ENCODE data around the gene SMLR1. TPM values are rescaled to one million over a fixed set of nuclear protein-coding genes. Genes with fewer than 3 reads are reported as not detected.

SMLR1 gene
- total and polyA plus RNA-seq, 2 experiments from 2014 or later = not detected

- Histone ChIP-seq H3K27me3 (ENCODE audit: insufficient read depth) (no peaks in the 10 kb centered on the region), H3K4me2 (no peak overlapping the region), H3F3A (replicated peaks; ENCODE audit: low read depth) (no peaks in the 10 kb centered on the region), H3K4me3 (no peak overlapping the region), H3K27ac (ENCODE audit: low read depth) (no peak overlapping the region), H4K20me1 (replicated peaks; ENCODE audit: insufficient read depth) (no peaks in the 10 kb centered on the region), H2AFZ (no peak overlapping the region), H3K4me1 (ENCODE audit: insufficient read depth) (peaks cover 12% of the 10 kb centered on the region; the same call in 1 of the 2 replicates), H3K9me2 (ENCODE audit: insufficient read depth) (no peaks in the 10 kb centered on the region), H3K36me3 (ENCODE audit: insufficient read depth) (no peaks in the 10 kb centered on the region; the same call in 1 of the 2 replicates), H3K79me2 (replicated peaks; ENCODE audit: insufficient read depth) (no peaks in the 10 kb centered on the region)
- Mint-ChIP-seq H3K36me3 (ENCODE audit: low read depth) (peaks cover 10% of the 10 kb centered on the region), H3K4me3 (no peak overlapping the region), H3K4me1 (peaks cover 22% of the 10 kb centered on the region), H3K27ac (no peak overlapping the region), H3K9me3 (peaks cover 24% of the 10 kb centered on the region), H3K27me3 (ENCODE audit: insufficient read depth, low read depth, poor library complexity) (no peaks in the 10 kb centered on the region)
- ATAC-seq = no peak
- no peak for DNase-seq (ENCODE audit: low spot score)
- no peak for TF ChIP-seq JUNB (IDR thresholded peaks at IDR 0.05; ENCODE audit: unreplicated experiment)
- TF ChIP-seq STAT1 (IDR thresholded peaks at IDR 0.05; ENCODE audit: unreplicated experiment) = no peak
- TF ChIP-seq, protein P1, sequence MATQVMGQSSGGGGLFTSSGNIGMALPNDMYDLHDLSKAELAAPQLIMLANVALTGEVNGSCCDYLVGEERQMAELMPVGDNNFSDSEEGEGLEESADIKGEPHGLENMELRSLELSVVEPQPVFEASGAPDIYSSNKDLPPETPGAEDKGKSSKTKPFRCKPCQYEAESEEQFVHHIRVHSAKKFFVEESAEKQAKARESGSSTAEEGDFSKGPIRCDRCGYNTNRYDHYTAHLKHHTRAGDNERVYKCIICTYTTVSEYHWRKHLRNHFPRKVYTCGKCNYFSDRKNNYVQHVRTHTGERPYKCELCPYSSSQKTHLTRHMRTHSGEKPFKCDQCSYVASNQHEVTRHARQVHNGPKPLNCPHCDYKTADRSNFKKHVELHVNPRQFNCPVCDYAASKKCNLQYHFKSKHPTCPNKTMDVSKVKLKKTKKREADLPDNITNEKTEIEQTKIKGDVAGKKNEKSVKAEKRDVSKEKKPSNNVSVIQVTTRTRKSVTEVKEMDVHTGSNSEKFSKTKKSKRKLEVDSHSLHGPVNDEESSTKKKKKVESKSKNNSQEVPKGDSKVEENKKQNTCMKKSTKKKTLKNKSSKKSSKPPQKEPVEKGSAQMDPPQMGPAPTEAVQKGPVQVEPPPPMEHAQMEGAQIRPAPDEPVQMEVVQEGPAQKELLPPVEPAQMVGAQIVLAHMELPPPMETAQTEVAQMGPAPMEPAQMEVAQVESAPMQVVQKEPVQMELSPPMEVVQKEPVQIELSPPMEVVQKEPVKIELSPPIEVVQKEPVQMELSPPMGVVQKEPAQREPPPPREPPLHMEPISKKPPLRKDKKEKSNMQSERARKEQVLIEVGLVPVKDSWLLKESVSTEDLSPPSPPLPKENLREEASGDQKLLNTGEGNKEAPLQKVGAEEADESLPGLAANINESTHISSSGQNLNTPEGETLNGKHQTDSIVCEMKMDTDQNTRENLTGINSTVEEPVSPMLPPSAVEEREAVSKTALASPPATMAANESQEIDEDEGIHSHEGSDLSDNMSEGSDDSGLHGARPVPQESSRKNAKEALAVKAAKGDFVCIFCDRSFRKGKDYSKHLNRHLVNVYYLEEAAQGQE (IDR thresholded peaks at IDR 0.05; ENCODE audit: unreplicated experiment) = no peak
- TF ChIP-seq ZNF114 (CRISPR knock-in tag; IDR thresholded peaks at IDR 0.05) = no peak
- no peak for TF ChIP-seq CREB1 (CRISPR knock-in tag; IDR thresholded peaks at IDR 0.05; ENCODE audit: low read depth)
- no peak for TF ChIP-seq EZH2 (IDR thresholded peaks at IDR 0.05; ENCODE audit: low read depth, unreplicated experiment)
- no peak for TF ChIP-seq ETS1 (IDR thresholded peaks at IDR 0.05)
- no peak for TF ChIP-seq EZH2phosphoT487 (IDR thresholded peaks at IDR 0.05; ENCODE audit: unreplicated experiment)
- TF ChIP-seq, protein P2, sequence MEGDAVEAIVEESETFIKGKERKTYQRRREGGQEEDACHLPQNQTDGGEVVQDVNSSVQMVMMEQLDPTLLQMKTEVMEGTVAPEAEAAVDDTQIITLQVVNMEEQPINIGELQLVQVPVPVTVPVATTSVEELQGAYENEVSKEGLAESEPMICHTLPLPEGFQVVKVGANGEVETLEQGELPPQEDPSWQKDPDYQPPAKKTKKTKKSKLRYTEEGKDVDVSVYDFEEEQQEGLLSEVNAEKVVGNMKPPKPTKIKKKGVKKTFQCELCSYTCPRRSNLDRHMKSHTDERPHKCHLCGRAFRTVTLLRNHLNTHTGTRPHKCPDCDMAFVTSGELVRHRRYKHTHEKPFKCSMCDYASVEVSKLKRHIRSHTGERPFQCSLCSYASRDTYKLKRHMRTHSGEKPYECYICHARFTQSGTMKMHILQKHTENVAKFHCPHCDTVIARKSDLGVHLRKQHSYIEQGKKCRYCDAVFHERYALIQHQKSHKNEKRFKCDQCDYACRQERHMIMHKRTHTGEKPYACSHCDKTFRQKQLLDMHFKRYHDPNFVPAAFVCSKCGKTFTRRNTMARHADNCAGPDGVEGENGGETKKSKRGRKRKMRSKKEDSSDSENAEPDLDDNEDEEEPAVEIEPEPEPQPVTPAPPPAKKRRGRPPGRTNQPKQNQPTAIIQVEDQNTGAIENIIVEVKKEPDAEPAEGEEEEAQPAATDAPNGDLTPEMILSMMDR (conservative IDR thresholded peaks at IDR 0.05; ENCODE audit: low read depth in 2 of 2) = no peak
- TF ChIP-seq ZNF331 (CRISPR knock-in tag; IDR thresholded peaks at IDR 0.05; ENCODE audit: low read depth) = no peak
- TF ChIP-seq, protein P3, sequence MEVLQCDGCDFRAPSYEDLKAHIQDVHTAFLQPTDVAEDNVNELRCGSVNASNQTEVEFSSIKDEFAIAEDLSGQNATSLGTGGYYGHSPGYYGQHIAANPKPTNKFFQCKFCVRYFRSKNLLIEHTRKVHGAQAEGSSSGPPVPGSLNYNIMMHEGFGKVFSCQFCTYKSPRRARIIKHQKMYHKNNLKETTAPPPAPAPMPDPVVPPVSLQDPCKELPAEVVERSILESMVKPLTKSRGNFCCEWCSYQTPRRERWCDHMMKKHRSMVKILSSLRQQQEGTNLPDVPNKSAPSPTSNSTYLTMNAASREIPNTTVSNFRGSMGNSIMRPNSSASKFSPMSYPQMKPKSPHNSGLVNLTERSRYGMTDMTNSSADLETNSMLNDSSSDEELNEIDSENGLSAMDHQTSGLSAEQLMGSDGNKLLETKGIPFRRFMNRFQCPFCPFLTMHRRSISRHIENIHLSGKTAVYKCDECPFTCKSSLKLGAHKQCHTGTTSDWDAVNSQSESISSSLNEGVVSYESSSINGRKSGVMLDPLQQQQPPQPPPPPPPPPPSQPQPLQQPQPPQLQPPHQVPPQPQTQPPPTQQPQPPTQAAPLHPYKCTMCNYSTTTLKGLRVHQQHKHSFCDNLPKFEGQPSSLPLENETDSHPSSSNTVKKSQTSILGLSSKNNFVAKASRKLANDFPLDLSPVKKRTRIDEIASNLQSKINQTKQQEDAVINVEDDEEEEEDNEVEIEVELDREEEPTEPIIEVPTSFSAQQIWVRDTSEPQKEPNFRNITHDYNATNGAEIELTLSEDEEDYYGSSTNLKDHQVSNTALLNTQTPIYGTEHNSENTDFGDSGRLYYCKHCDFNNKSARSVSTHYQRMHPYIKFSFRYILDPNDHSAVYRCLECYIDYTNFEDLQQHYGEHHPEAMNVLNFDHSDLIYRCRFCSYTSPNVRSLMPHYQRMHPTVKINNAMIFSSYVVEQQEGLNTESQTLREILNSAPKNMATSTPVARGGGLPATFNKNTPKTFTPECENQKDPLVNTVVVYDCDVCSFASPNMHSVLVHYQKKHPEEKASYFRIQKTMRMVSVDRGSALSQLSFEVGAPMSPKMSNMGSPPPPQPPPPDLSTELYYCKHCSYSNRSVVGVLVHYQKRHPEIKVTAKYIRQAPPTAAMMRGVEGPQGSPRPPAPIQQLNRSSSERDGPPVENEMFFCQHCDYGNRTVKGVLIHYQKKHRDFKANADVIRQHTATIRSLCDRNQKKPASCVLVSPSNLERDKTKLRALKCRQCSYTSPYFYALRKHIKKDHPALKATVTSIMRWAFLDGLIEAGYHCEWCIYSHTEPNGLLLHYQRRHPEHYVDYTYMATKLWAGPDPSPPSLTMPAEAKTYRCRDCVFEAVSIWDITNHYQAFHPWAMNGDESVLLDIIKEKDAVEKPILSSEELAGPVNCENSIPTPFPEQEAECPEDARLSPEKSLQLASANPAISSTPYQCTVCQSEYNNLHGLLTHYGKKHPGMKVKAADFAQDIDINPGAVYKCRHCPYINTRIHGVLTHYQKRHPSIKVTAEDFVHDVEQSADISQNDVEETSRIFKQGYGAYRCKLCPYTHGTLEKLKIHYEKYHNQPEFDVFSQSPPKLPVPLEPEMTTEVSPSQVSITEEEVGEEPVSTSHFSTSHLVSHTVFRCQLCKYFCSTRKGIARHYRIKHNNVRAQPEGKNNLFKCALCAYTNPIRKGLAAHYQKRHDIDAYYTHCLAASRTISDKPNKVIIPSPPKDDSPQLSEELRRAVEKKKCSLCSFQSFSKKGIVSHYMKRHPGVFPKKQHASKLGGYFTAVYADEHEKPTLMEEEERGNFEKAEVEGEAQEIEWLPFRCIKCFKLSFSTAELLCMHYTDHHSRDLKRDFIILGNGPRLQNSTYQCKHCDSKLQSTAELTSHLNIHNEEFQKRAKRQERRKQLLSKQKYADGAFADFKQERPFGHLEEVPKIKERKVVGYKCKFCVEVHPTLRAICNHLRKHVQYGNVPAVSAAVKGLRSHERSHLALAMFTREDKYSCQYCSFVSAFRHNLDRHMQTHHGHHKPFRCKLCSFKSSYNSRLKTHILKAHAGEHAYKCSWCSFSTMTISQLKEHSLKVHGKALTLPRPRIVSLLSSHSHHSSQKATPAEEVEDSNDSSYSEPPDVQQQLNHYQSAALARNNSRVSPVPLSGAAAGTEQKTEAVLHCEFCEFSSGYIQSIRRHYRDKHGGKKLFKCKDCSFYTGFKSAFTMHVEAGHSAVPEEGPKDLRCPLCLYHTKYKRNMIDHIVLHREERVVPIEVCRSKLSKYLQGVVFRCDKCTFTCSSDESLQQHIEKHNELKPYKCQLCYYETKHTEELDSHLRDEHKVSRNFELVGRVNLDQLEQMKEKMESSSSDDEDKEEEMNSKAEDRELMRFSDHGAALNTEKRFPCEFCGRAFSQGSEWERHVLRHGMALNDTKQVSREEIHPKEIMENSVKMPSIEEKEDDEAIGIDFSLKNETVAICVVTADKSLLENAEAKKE (CRISPR knock-in tag; IDR thresholded peaks at IDR 0.05) = no peak
- TF ChIP-seq POLR2AphosphoS5 (IDR thresholded peaks at IDR 0.05; ENCODE audit: low read depth) = no peak
- TF ChIP-seq NANOG (IDR thresholded peaks at IDR 0.05; ENCODE audit: borderline replicate concordance) = no peak
These were observed 30.1 kb upstream of the SMLR1 start for GRCh38 chr6:130797061-130797460.
